Lower lobe of right lung (tissue), 2 donors: ENCODE results near the gene KLK1. TPM values are rescaled to one million over a fixed set of nuclear protein-coding genes. Genes with fewer than 3 reads are reported as not detected.

Source experiments
- ATAC-seq, 2 donors: fragments of 200-7000 bp; cut with Tn5 transposase; one replicate each; pipeline ENCODE4 v1.9.1; 2020 to 2022; ENCODE audit warnings: mild to moderate bottlenecking in 2 of 2, moderate library complexity in 2 of 2
- DNase-seq: peaks from one replicate; pipeline ENCODE4 v3.0.0-alpha.2; 2020
- H3K27ac ChIP-seq: fragments of 200-600 bp; one replicate; pipeline ENCODE4 v1.8.0; 2022
- H3K27me3 ChIP-seq: fragments of 200-600 bp; one replicate; pipeline ENCODE4 v1.8.0; 2022; ENCODE audit warnings: low read depth
- H3K36me3 ChIP-seq: fragments of 200-600 bp; one replicate; pipeline ENCODE4 v1.8.0; 2022; ENCODE audit warnings: mild to moderate bottlenecking
- H3K4me1 ChIP-seq: fragments of 200-600 bp; one replicate; pipeline ENCODE4 v1.8.0; 2022
- H3K4me3 ChIP-seq: fragments of 200-600 bp; one replicate; pipeline ENCODE4 v1.8.0; 2022; ENCODE audit warnings: mild to moderate bottlenecking
- H3K9me3 ChIP-seq: fragments of 200-600 bp; one replicate; pipeline ENCODE4 v1.8.0; 2022
- intact Hi-C: fragments of 100-400 bp; cut with DNase I; formaldehyde crosslinking; loops from one replicate; pipeline ENCODE4 v1.11.0; 2022
- total RNA-seq: library from RNA; stranded (reverse); fragmentation: NEBNext Ultra II Directional; extraction: Animal tissue kit (Norgen Biotek cat#: 25700); gene quantifications from one replicate; pipeline ENCODE4 v1.2.1, GENCODE V29; 2021
- TF ChIP-seq, protein P1 (sequence below): fragments of 200-600 bp; IDR thresholded peaks from one replicate; pipeline ENCODE4 v1.8.0; 2022; ENCODE audit warnings: antibody characterized with exemption, mild to moderate bottlenecking
- donor health status: DM: no; HTN: yes; CAD: no; lungs with severe emphysema.

The KLK1 gene
- total RNA-seq, 1 donor from 2014 or later: 1.9 TPM

- no peaks in the 10 kb centered on the region for H3K36me3 ChIP-seq
- intact Hi-C loops: no loop called here
- TF ChIP-seq, protein P1, sequence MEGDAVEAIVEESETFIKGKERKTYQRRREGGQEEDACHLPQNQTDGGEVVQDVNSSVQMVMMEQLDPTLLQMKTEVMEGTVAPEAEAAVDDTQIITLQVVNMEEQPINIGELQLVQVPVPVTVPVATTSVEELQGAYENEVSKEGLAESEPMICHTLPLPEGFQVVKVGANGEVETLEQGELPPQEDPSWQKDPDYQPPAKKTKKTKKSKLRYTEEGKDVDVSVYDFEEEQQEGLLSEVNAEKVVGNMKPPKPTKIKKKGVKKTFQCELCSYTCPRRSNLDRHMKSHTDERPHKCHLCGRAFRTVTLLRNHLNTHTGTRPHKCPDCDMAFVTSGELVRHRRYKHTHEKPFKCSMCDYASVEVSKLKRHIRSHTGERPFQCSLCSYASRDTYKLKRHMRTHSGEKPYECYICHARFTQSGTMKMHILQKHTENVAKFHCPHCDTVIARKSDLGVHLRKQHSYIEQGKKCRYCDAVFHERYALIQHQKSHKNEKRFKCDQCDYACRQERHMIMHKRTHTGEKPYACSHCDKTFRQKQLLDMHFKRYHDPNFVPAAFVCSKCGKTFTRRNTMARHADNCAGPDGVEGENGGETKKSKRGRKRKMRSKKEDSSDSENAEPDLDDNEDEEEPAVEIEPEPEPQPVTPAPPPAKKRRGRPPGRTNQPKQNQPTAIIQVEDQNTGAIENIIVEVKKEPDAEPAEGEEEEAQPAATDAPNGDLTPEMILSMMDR: no peak
- H3K4me1 ChIP-seq: peaks cover 8% of the 10 kb centered on the region
- no peak for DNase-seq
- no peak for ATAC-seq
- H3K9me3 ChIP-seq: no peaks in the 10 kb centered on the region
- no peak overlapping the region for H3K27ac ChIP-seq
- H3K27me3 ChIP-seq: peaks cover 73% of the 10 kb centered on the region
- H3K4me3 ChIP-seq: no peak overlapping the region
Measured at GRCh38 chr19:50822661-50823208, 852 bp downstream of the KLK1 start.

GRCh38 chr19:50821622-50822021 lies 2.0 kb downstream of the KLK1 start:
- Histone ChIP-seq H3K9me3 (no peaks in the 10 kb centered on the region), H3K4me1 (peaks cover 8% of the 10 kb centered on the region), H3K4me3 (no peak overlapping the region), H3K36me3 (no peaks in the 10 kb centered on the region), H3K27ac (no peak overlapping the region), H3K27me3 (peaks cover 72% of the 10 kb centered on the region)
- TF ChIP-seq, protein P1: no peak
- DNase-seq (no peak), ATAC-seq (no peak)
- intact Hi-C loops: no loop called here

DNA sequence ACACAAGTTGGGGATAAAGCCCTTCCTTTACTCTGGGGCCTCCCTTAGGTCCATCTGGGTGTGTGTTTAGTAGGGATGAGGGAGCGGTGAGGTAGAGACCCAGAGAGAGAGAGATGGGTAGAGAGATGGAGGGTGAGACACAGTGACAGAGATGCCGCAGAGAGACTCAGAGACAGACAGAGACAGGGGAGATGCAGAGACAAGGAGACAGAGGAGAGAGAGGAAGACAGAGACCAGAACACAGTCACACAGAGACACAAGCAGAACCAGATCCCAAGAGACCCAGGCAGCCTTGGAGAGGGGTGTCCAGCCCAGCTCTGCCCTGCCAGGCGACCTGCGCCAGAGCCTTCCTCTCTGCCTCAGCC lies 2.4 kb downstream of the KLK1 start:
- DNase-seq (no peak), ATAC-seq (no peak)
- intact Hi-C loops: no loop called here
- H3K27ac ChIP-seq: no peak overlapping the region
- TF ChIP-seq, protein P1: no peak
- H3K36me3 ChIP-seq: no peaks in the 10 kb centered on the region
- H3K4me1 ChIP-seq: peaks cover 8% of the 10 kb centered on the region
- H3K27me3 ChIP-seq: peaks cover 74% of the 10 kb centered on the region
- no peaks in the 10 kb centered on the region for H3K9me3 ChIP-seq
- H3K4me3 ChIP-seq: no peak overlapping the region

DNA sequence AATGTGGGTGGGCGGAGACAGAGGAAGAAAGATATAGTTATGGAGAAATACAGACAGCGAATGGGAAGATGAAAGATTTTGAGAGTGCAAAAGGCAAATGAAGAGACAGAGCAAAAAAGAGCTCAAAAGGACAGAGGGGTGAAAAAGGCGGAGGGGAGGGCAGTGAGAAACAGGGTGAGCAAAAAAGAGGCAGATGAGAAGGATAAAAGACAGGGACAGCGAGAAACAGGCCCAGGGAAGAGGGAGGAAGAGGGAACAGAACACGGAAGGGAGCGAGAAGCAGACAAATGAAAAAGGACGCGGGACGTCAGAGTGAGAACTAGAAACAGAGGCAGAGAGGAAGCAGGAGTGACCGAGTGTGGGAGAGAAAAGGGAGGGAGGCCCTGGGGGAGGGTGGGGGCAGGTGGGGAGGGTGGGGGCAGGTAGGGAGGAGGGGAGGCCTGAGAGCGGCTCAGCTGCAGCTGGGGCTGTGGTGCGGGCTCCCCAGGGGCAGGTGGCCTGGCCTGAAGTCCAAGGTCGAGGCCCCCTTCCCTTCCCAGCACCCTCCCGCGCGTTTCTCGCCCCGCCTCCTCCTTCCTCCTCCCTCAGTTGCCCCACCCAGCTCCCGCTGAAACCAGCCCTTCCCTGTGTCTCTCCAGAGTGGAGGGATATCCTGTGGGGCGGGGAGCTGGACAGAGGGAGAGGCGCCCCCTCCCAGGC lies 2.9 kb downstream of the KLK1 start:
- Histone ChIP-seq H3K4me3 (peak overlapping the region; percentile 8), H3K27me3 (peaks cover 75% of the 10 kb centered on the region), H3K36me3 (no peaks in the 10 kb centered on the region), H3K4me1 (peaks cover 8% of the 10 kb centered on the region), H3K27ac (no peak overlapping the region), H3K9me3 (no peaks in the 10 kb centered on the region)
- TF ChIP-seq, protein P1: no peak
- ATAC-seq (no peak), DNase-seq (no peak)
- intact Hi-C loops: no loop called here

DNA sequence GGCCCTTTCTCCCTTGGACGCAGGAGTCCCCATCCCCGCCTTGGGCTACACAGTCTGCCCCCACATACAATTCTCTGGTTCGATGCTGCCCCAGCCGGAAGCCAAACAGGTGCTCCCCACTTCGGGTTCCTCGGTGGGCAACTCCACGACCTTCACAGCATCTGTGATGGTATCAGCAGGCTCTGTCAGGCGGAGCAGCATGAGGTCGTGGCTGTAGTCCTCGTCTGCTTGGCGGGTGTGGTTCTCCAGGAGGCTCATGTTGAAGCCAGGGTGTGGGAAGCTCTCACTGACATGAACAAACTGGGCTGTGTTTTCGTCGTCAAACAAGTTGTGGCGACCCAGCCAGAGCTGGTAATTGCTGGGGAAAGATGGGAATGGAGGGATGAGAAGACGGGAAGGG lies 3.5 kb downstream of the KLK1 start:
- Histone ChIP-seq H3K27me3 (peaks cover 75% of the 10 kb centered on the region), H3K4me3 (no peak overlapping the region), H3K27ac (no peak overlapping the region), H3K4me1 (peaks cover 8% of the 10 kb centered on the region), H3K36me3 (no peaks in the 10 kb centered on the region), H3K9me3 (no peaks in the 10 kb centered on the region)
- ATAC-seq (no peak), DNase-seq (no peak)
- TF ChIP-seq, protein P1: no peak
- intact Hi-C loops: no loop called here
